ENCODE data around the gene RTL10. TPM values are rescaled to one million over a fixed set of nuclear protein-coding genes. Genes with fewer than 3 reads are reported as not detected.

RTL10 gene
- total and polyA plus RNA-seq, 10 of the 15 experiments (the other 5 are each of a cell fraction or from before 2014, with no cell fraction given), result 5.3 to 18.1 (median 10.3) TPM

- in situ Hi-C loops (cut with MboI), result no loop called here
- Histone ChIP-seq H3K9ac (ENCODE audit: control insufficient read depth, insufficient read depth, low read length) (no peak overlapping the region), H3K36me3 (ENCODE audit: control insufficient read depth in 2 of 2, insufficient read depth in 2 of 2, low read length in 1 of 2) (no peaks in the 10 kb centered on the region; a peak in 1 of 4 replicates), H2AFZ (ENCODE audit: control insufficient read depth, low read depth, low read length) (no peak overlapping the region), H3K79me2 (ENCODE audit: control insufficient read depth, insufficient read depth, low read length) (no peaks in the 10 kb centered on the region), H3K4me2 (ENCODE audit: control insufficient read depth, insufficient read depth) (no peak overlapping the region), H3K27ac (ENCODE audit: control insufficient read depth, insufficient read depth) (no peak overlapping the region), H3K27me3 (replicated peaks in 1 of 2; ENCODE audit: control insufficient read depth in 2 of 2, insufficient read depth in 2 of 2, low read length in 1 of 2) (no peaks in the 10 kb centered on the region), H3K9me3 (replicated peaks; ENCODE audit: control insufficient read depth, insufficient read depth, low read length) (no peaks in the 10 kb centered on the region), H3K4me3 (no peak overlapping the region), H3K4me1 (ENCODE audit: control insufficient read depth, insufficient read depth, low read length) (no peaks in the 10 kb centered on the region), H4K20me1 (ENCODE audit: control insufficient read depth, insufficient read depth) (no peaks in the 10 kb centered on the region)
- ChIA-PET POLR2A (no interaction called here), CTCF (interaction anchor here (0.8 kb wide), 1 partner anchor 168 kb away, joined by 3 read pairs; no protein-coding TSS in a partner anchor), RAD21 (ENCODE audit: unreplicated experiment) (no interaction called here), SMC1A (ENCODE audit: uncharacterized antibody, unreplicated experiment) (no interaction called here)
- no peak for ATAC-seq
- WGBS (ENCODE audit: insufficient coverage, insufficient replicate concordance, low lambda C conversion rate, missing lambda C conversion rate), result 64% methylated on average over 16 of the region's 16 CpGs
- no peak for DNase-seq (ENCODE audit: low read depth, low spot score)
- intact Hi-C loops (cut with micrococcal nuclease; ENCODE audit: unreplicated experiment), result no loop called here
- no TSS peak for BruUV-seq (replicated peaks)
- no peak for FAIRE-seq
- TF ChIP-seq IRF5 (IDR thresholded peaks at IDR 0.05; ENCODE audit: borderline replicate concordance), result no peak
- TF ChIP-seq ZNF274 (IDR thresholded peaks at IDR 0.05; ENCODE audit: insufficient read depth, insufficient read length), result no peak
- TF ChIP-seq YY1 (IDR thresholded peaks at IDR 0.05; ENCODE audit: low read depth, low read length), result no peak
- TF ChIP-seq DPF2 (IDR thresholded peaks at IDR 0.05), result no peak
- no peak for TF ChIP-seq HDAC6 (IDR thresholded peaks at IDR 0.05; ENCODE audit: unreplicated experiment)
- TF ChIP-seq EP300 (IDR thresholded peaks at IDR 0.05; ENCODE audit: borderline replicate concordance in 1 of 2, control insufficient read depth in 1 of 2, low read depth in 2 of 2, low read length in 2 of 2), result no peak
- TF ChIP-seq CBX3 (IDR thresholded peaks at IDR 0.05; ENCODE audit: borderline replicate concordance, low read depth), result no peak
- no peak for TF ChIP-seq HSF1 (IDR thresholded peaks at IDR 0.05; ENCODE audit: low read depth, low read length)
- TF ChIP-seq NBN (IDR thresholded peaks at IDR 0.05), result no peak
- TF ChIP-seq WRNIP1 (IDR thresholded peaks at IDR 0.05; ENCODE audit: borderline replicate concordance, low read depth, low read length), result no peak
- TF ChIP-seq CUX1 (IDR thresholded peaks at IDR 0.05; ENCODE audit: insufficient replicate concordance, low read depth, low read length), result no peak
- no peak for TF ChIP-seq ZBTB4 (CRISPR knock-in tag; IDR thresholded peaks at IDR 0.05)
Observed at GRCh38 chr22:19898831-19899567, 44.3 kb upstream of the RTL10 start.
